Testis (tissue), 2 donors: ENCODE data around the gene CBLB.

Source experiments
- CTCF ChIP-seq, 3 experiments: fragments of 450-650 bp in 2 of 3; fragments of 200-600 bp in 1 of 3; sonication (generic) in 1 of 3; IDR thresholded peaks; one replicate each; pipeline ENCODE4 v1.5.1; 2016 to 2019; ENCODE audit warnings: antibody characterized with exemption in 3 of 3, mild to moderate bottlenecking in 2 of 3, moderate library complexity in 1 of 3
- POLR2A ChIP-seq: fragments of 450-650 bp; IDR thresholded peaks from one replicate; pipeline ENCODE4 v1.6.1; 2017; ENCODE audit warnings: antibody characterized with exemption, mild to moderate bottlenecking, moderate library complexity

- TF ChIP-seq POLR2A (no peak), CTCF (IDR thresholded peaks at IDR 0.05) (no peak)
These were observed 257.3 kb downstream of the CBLB start for GRCh38 chr3:105611304-105612192.
